HepG2 (cell line): ENCODE data around the gene ZNF444. TPM values are rescaled to one million over a fixed set of nuclear protein-coding genes. Genes with fewer than 3 reads are reported as not detected.
A peak's percentile ranks its signal among the peaks of the same experiment; 100 is the strongest.

Source experiments
- BHLHE40 ChIP-seq: IDR thresholded peaks from 2 replicates; pipeline ENCODE4 v1.6.1; 2011; ENCODE audit warnings: low read length, improper control_type of control experiment
- E2F5 ChIP-seq: sonication (generic); formaldehyde crosslinking; conservative IDR thresholded peaks from 2 replicates; pipeline ENCODE4 v1.4.0; 2020; ENCODE audit warnings: missing genetic modification reagents
- ETV5 ChIP-seq: IDR thresholded peaks from 2 replicates; pipeline ENCODE4 v1.6.1; 2018; ENCODE audit warnings: missing biosample characterization, missing genetic modification reagents, inconsistent platforms, borderline replicate concordance
- GLI4 ChIP-seq: sonication (generic); formaldehyde crosslinking; IDR thresholded peaks from 2 replicates; pipeline ENCODE4 v1.5.1; 2020; ENCODE audit warnings: missing genetic modification reagents, mild to moderate bottlenecking, moderate library complexity, borderline replicate concordance
- HNRNPLL ChIP-seq: fragments of 200-400 bp; formaldehyde crosslinking; IDR thresholded peaks from 2 replicates; pipeline ENCODE4 v1.6.1; 2017; ENCODE audit warnings: mild to moderate bottlenecking, low read depth, low read length; ENCODE audit not compliant: poor library complexity, severe bottlenecking
- MATR3 ChIP-seq: sonication (generic); formaldehyde crosslinking; IDR thresholded peaks from 2 replicates; pipeline ENCODE4 v1.4.0; 2020; ENCODE audit warnings: missing genetic modification reagents
- MYNN ChIP-seq: sonication (generic); formaldehyde crosslinking; IDR thresholded peaks from 2 replicates; pipeline ENCODE4 v1.4.0; 2020; ENCODE audit warnings: mild to moderate bottlenecking, low read depth, missing genetic modification reagents
- NKX3-1 ChIP-seq: sonication (generic); formaldehyde crosslinking; IDR thresholded peaks from 2 replicates; pipeline ENCODE4 v1.5.0; 2020; ENCODE audit warnings: missing genetic modification reagents
- POGZ ChIP-seq: sonication (generic); formaldehyde crosslinking; IDR thresholded peaks from 2 replicates; pipeline ENCODE4 v1.4.0; 2020; ENCODE audit warnings: mild to moderate bottlenecking, missing genetic modification reagents
- RAD21 ChIP-seq: fragments of 450-650 bp; formaldehyde crosslinking; IDR thresholded peaks from 2 replicates; pipeline ENCODE4 v1.5.0; 2020; ENCODE audit warnings: mild to moderate bottlenecking
- RXRA ChIP-seq: sonication (generic); formaldehyde crosslinking; IDR thresholded peaks from 2 replicates; pipeline ENCODE4 v1.5.1; 2020; ENCODE audit warnings: missing genetic modification reagents
- SAFB2 ChIP-seq: sonication (generic); formaldehyde crosslinking; IDR thresholded peaks from 2 replicates; pipeline ENCODE4 v1.5.1; 2020; ENCODE audit warnings: missing genetic modification reagents, low read depth, mild to moderate bottlenecking, borderline replicate concordance
- SAP130 ChIP-seq: IDR thresholded peaks from 2 replicates; pipeline ENCODE4 v1.6.1; 2016; ENCODE audit warnings: low read depth
- SUZ12 ChIP-seq: fragments of 150-350 bp; IDR thresholded peaks from 2 replicates; pipeline ENCODE4 v1.6.1; 2014; ENCODE audit warnings: low read depth, low read length
- TBX2 ChIP-seq: sonication (generic); formaldehyde crosslinking; IDR thresholded peaks from 2 replicates; pipeline ENCODE4 v1.5.0; 2020; ENCODE audit warnings: missing genetic modification reagents, mild to moderate bottlenecking, borderline replicate concordance
- ZBTB49 ChIP-seq: sonication (generic); formaldehyde crosslinking; IDR thresholded peaks from 2 replicates; pipeline ENCODE4 v1.4.0; 2020; ENCODE audit warnings: missing genetic modification reagents, borderline replicate concordance
- ZNF296 ChIP-seq: sonication (generic); formaldehyde crosslinking; conservative IDR thresholded peaks from 2 replicates; pipeline ENCODE4 v1.5.0; 2020; ENCODE audit warnings: mild to moderate bottlenecking, missing genetic modification reagents
- ZNF350 ChIP-seq: sonication (generic); formaldehyde crosslinking; IDR thresholded peaks from 2 replicates; pipeline ENCODE4 v1.4.0; 2020; ENCODE audit warnings: mild to moderate bottlenecking, low read depth, missing genetic modification reagents, borderline replicate concordance
- ZNF598 ChIP-seq: sonication (generic); formaldehyde crosslinking; IDR thresholded peaks from 2 replicates; pipeline ENCODE4 v1.5.1; 2020; ENCODE audit warnings: mild to moderate bottlenecking, missing genetic modification reagents, borderline replicate concordance
- ZNF607 ChIP-seq: sonication (generic); formaldehyde crosslinking; IDR thresholded peaks from 2 replicates; pipeline ENCODE4 v1.5.1; 2020; ENCODE audit warnings: missing genetic modification reagents, mild to moderate bottlenecking, borderline replicate concordance
- ZNF891 ChIP-seq: sonication (generic); formaldehyde crosslinking; IDR thresholded peaks from 2 replicates; pipeline ENCODE4 v1.5.0; 2020; ENCODE audit warnings: mild to moderate bottlenecking, missing genetic modification reagents
- ZSCAN29 ChIP-seq: sonication (generic); formaldehyde crosslinking; conservative IDR thresholded peaks from 2 replicates; pipeline ENCODE4 v1.4.0; 2020; ENCODE audit warnings: mild to moderate bottlenecking, missing genetic modification reagents
- polyA plus RNA-seq, 8 experiments: library from polyadenylated mRNA; depleted of rRNA in 3 of 8; stranded (reverse) in 7 of 8; unstranded in 1 of 8; fragments of >200 nt; fragmentation: Illumina TruSeq in 4 of 8; extraction: Trizol in 4 of 8; gene quantifications; 2 replicates each; pipeline versions ENCODE4 v1.2.1 to v1.2.3, GENCODE V29; 2011 to 2016; ENCODE audit warnings: low read depth in 4 of 8, missing spikeins in 1 of 8, mixed read lengths in 1 of 8; ENCODE audit not compliant: insufficient read depth in 1 of 8
- total RNA-seq, 5 experiments: library from RNA; depleted of rRNA; stranded (reverse); fragments of >200 nt; fragmentation: Illumina TruSeq; extraction: Trizol; gene quantifications; 2 replicates each; pipeline ENCODE4 v1.2.3, GENCODE V29; 2016; ENCODE audit warnings: low read depth in 1 of 5
- TF ChIP-seq, protein P1 (sequence below): IDR thresholded peaks from 2 replicates; pipeline ENCODE4 v1.6.1; 2016; ENCODE audit warnings: low read depth, borderline replicate concordance
- TF ChIP-seq, protein P2 (sequence below): IDR thresholded peaks from 2 replicates; pipeline ENCODE4 v1.6.1; 2016
- TF ChIP-seq, protein P3 (sequence below): sonication (generic); formaldehyde crosslinking; IDR thresholded peaks from 2 replicates; pipeline ENCODE4 v1.4.0; 2020; ENCODE audit warnings: missing genetic modification reagents

ZNF444 gene
- total and polyA plus RNA-seq, 2 of the 13 experiments (the other 11 are each of a cell fraction or from before 2014, with no cell fraction given), result 27.4 to 30.3 TPM

GRCh38 chr19:56142897-56143434 lies 1.9 kb downstream of the ZNF444 start (continued):
- TF ChIP-seq, protein P1, sequence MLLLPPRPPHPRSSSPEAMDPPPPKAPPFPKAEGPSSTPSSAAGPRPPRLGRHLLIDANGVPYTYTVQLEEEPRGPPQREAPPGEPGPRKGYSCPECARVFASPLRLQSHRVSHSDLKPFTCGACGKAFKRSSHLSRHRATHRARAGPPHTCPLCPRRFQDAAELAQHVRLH, result no peak
- TF ChIP-seq ZBTB49 (CRISPR knock-in tag) (no peak), ZNF891 (CRISPR knock-in tag) (no peak), HNRNPLL (no peak), NKX3-1 (CRISPR knock-in tag) (no peak), ZSCAN29 (no peak), ZNF607 (CRISPR knock-in tag) (0 out of 2 replicates have a peak, but pooled peaks have one; percentile 6), BHLHE40 (no peak), E2F5 (no peak), POGZ (CRISPR knock-in tag) (no peak), MATR3 (CRISPR knock-in tag) (no peak), TBX2 (no peak), ZNF598 (CRISPR knock-in tag) (0 out of 2 replicates have a peak, but pooled peaks have one; percentile 40), RXRA (peak; percentile 53; the same call in 1 of the 2 replicates), ETV5 (CRISPR knock-in tag) (no peak), ZNF296 (CRISPR knock-in tag) (0 out of 2 replicates have a peak, but pooled peaks have one; percentile 20), SAFB2 (CRISPR knock-in tag) (no peak), GLI4 (no peak), ZNF350 (CRISPR knock-in tag) (no peak), SUZ12 (no peak), MYNN (CRISPR knock-in tag) (no peak), SAP130 (CRISPR knock-in tag) (peak; percentile 48; the same call in 1 of the 2 replicates), RAD21 (CRISPR knock-in tag) (no peak; the same call in 1 of the 2 replicates)
- TF ChIP-seq, protein P2, sequence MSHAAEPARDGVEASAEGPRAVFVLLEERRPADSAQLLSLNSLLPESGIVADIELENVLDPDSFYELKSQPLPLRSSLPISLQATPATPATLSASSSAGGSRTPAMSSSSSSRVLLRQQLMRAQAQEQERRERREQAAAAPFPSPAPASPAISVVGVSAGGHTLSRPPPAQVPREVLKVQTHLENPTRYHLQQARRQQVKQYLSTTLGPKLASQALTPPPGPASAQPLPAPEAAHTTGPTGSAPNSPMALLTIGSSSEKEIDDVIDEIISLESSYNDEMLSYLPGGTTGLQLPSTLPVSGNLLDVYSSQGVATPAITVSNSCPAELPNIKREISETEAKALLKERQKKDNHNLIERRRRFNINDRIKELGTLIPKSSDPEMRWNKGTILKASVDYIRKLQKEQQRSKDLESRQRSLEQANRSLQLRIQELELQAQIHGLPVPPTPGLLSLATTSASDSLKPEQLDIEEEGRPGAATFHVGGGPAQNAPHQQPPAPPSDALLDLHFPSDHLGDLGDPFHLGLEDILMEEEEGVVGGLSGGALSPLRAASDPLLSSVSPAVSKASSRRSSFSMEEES, result no peak
- TF ChIP-seq, protein P3, sequence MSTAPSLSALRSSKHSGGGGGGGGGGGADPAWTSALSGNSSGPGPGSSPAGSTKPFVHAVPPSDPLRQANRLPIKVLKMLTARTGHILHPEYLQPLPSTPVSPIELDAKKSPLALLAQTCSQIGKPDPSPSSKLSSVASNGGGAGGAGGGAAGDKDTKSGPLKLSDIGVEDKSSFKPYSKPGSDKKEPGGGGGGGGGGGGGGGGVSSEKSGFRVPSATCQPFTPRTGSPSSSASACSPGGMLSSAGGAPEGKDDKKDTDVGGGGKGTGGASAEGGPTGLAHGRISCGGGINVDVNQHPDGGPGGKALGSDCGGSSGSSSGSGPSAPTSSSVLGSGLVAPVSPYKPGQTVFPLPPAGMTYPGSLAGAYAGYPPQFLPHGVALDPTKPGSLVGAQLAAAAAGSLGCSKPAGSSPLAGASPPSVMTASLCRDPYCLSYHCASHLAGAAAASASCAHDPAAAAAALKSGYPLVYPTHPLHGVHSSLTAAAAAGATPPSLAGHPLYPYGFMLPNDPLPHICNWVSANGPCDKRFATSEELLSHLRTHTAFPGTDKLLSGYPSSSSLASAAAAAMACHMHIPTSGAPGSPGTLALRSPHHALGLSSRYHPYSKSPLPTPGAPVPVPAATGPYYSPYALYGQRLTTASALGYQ (CRISPR knock-in tag), result no peak
